ENCODE measurements around the gene TMEM266.

The TMEM266 gene

GRCh38 chr15:76196269-76197231, 136.8 kb downstream of the TMEM266 start:
- no peak overlapping the region for H3K4me3 ChIP-seq (ENCODE audit: low read depth, low read length)

GRCh38 chr15:76197703-76198455, 138.1 kb downstream of the TMEM266 start:
- TF ChIP-seq CTCF (IDR thresholded peaks at IDR 0.05; ENCODE audit: low read depth, low read length), result no peak
- Histone ChIP-seq H3K36me3 (no peaks in the 10 kb centered on the region), H3K27me3 (no peaks in the 10 kb centered on the region), H3K4me3 (ENCODE audit: low read depth, low read length) (no peak overlapping the region), H3K9me3 (no peaks in the 10 kb centered on the region), H3K4me1 (peaks cover 13% of the 10 kb centered on the region)
- DNase-seq, result no peak

More at GRCh38 chr15:76196269-76197231, 136.8 kb downstream of the TMEM266 start:
- H3K36me3 ChIP-seq, result no peaks in the 10 kb centered on the region
- TF ChIP-seq CTCF (IDR thresholded peaks at IDR 0.05; ENCODE audit: low read depth, low read length), result no peak
- H3K9me3 ChIP-seq, result no peaks in the 10 kb centered on the region
- peaks cover 13% of the 10 kb centered on the region for H3K4me1 ChIP-seq
- no peaks in the 10 kb centered on the region for H3K27me3 ChIP-seq
- peak; percentile 75 for DNase-seq

GRCh38 chr15:76198456-76199105, 138.8 kb downstream of the TMEM266 start:
- no peak for DNase-seq
- H3K36me3 ChIP-seq, result no peaks in the 10 kb centered on the region
- H3K27me3 ChIP-seq, result no peaks in the 10 kb centered on the region
- TF ChIP-seq CTCF (IDR thresholded peaks at IDR 0.05; ENCODE audit: low read depth, low read length), result no peak
- peaks cover 13% of the 10 kb centered on the region for H3K4me1 ChIP-seq
- no peaks in the 10 kb centered on the region for H3K9me3 ChIP-seq
- H3K4me3 ChIP-seq (ENCODE audit: low read depth, low read length), result no peak overlapping the region

GRCh38 chr15:76199106-76200082, 139.6 kb downstream of the TMEM266 start:
- no peak overlapping the region for H3K4me3 ChIP-seq (ENCODE audit: low read depth, low read length)
- H3K9me3 ChIP-seq, result no peaks in the 10 kb centered on the region
- H3K27me3 ChIP-seq, result no peaks in the 10 kb centered on the region
- DNase-seq, result no peak
- no peaks in the 10 kb centered on the region for H3K36me3 ChIP-seq
- TF ChIP-seq CTCF (IDR thresholded peaks at IDR 0.05; ENCODE audit: low read depth, low read length), result no peak
- H3K4me1 ChIP-seq, result peaks cover 13% of the 10 kb centered on the region

GRCh38 chr15:76200083-76200465, 140.3 kb downstream of the TMEM266 start:
- Histone ChIP-seq H3K9me3 (no peaks in the 10 kb centered on the region), H3K27me3 (no peaks in the 10 kb centered on the region), H3K4me3 (ENCODE audit: low read depth, low read length) (no peak overlapping the region), H3K36me3 (no peaks in the 10 kb centered on the region), H3K4me1 (peaks cover 13% of the 10 kb centered on the region)
- no peak for TF ChIP-seq CTCF (IDR thresholded peaks at IDR 0.05; ENCODE audit: low read depth, low read length)
- no peak for DNase-seq
